DND-41 (cell line): ENCODE data around the gene ZSCAN1.

ENCODE experiments used
- ATAC-seq: fragments of 200-7000 bp; cut with Tn5 transposase; 3 replicates; pipeline ENCODE4 v1.9.1; 2021; ENCODE audit warnings: low read depth; ENCODE audit not compliant: insufficient read depth
- DNase-seq: peaks from one replicate; pipeline ENCODE4 v3.0.0-alpha.2; 2020
- H2AFZ ChIP-seq: 2 replicates; pipeline ENCODE4 v1.6.0; 2012; ENCODE audit warnings: low read depth, low read length
- H3K27ac ChIP-seq: 2 replicates; pipeline ENCODE4 v1.5.1; 2012; ENCODE audit warnings: low read length, inconsistent platforms
- H3K27me3 ChIP-seq: fragments of 200-600 bp; sonication (generic); 2 replicates; pipeline ENCODE4 v1.6.0; 2012; ENCODE audit warnings: low read length, mild to moderate bottlenecking, inconsistent platforms; ENCODE audit not compliant: insufficient read depth, poor library complexity
- H3K36me3 ChIP-seq: 2 replicates; pipeline ENCODE4 v1.5.1; 2012; ENCODE audit warnings: low read length, inconsistent platforms; ENCODE audit not compliant: insufficient read depth
- H3K4me1 ChIP-seq: 2 replicates; pipeline ENCODE4 v1.5.1; 2012; ENCODE audit warnings: mild to moderate bottlenecking, low read length; ENCODE audit not compliant: insufficient read depth
- H3K4me2 ChIP-seq: 2 replicates; pipeline ENCODE4 v1.6.0; 2012; ENCODE audit warnings: mild to moderate bottlenecking, moderate library complexity, low read length, inconsistent platforms; ENCODE audit not compliant: insufficient read depth
- H3K4me3 ChIP-seq, 2 experiments: fragments of 200-600 bp in 1 of 2; shearing (Covaris generic) in 1 of 2; 2 replicates each; pipeline ENCODE4 v1.5.1; 2012 to 2016; ENCODE audit warnings: inconsistent platforms in 2 of 2, low read length in 2 of 2, mild to moderate bottlenecking in 2 of 2, low read depth in 1 of 2, moderate library complexity in 1 of 2
- H3K79me2 ChIP-seq: 2 replicates; pipeline ENCODE4 v1.6.0; 2012; ENCODE audit warnings: low read length, inconsistent platforms; ENCODE audit not compliant: insufficient read depth
- H3K9ac ChIP-seq: 2 replicates; pipeline ENCODE4 v1.6.0; 2012; ENCODE audit warnings: low read depth, mild to moderate bottlenecking, inconsistent platforms, low read length, moderate library complexity
- H3K9me3 ChIP-seq: 2 replicates; pipeline ENCODE4 v1.5.1; 2012; ENCODE audit warnings: low read length, moderate library complexity, mild to moderate bottlenecking, inconsistent platforms; ENCODE audit not compliant: insufficient read depth, severe bottlenecking
- H4K20me1 ChIP-seq: 2 replicates; pipeline ENCODE4 v1.6.0; 2012; ENCODE audit warnings: low read length; ENCODE audit not compliant: insufficient read depth
- CTCF ChIP-seq: IDR thresholded peaks from 2 replicates; pipeline ENCODE4 v1.5.1; 2012; ENCODE audit warnings: borderline replicate concordance, low read length, moderate library complexity, mild to moderate bottlenecking; ENCODE audit not compliant: poor library complexity, severe bottlenecking; ENCODE audit errors: extremely low read depth
- EZH2 ChIP-seq: IDR thresholded peaks from 3 replicates; pipeline ENCODE4 v1.6.1; 2012; ENCODE audit warnings: borderline replicate concordance, low read depth, mild to moderate bottlenecking, moderate library complexity, low read length, inconsistent platforms; ENCODE audit not compliant: severe bottlenecking

Gene ZSCAN1

GRCh38 chr19:58098682-58098998, 64.8 kb downstream of the ZSCAN1 start:
- Histone ChIP-seq H3K9ac (peak overlapping the region; percentile 99), H3K36me3 (peaks cover 12% of the 10 kb centered on the region), H3K27ac (peak overlapping the region; percentile 58), H3K4me3 (peak overlapping the region; percentile 96 to 100; a peak in 3 of 4 replicates), H3K9me3 (peaks cover 7% of the 10 kb centered on the region), H3K79me2 (peaks cover 30% of the 10 kb centered on the region), H3K4me2 (peak overlapping the region; percentile 74), H2AFZ (peak overlapping the region; percentile 76), H3K27me3 (no peaks in the 10 kb centered on the region), H3K4me1 (peaks cover 21% of the 10 kb centered on the region), H4K20me1 (no peaks in the 10 kb centered on the region)
- no peak for DNase-seq
- no peak for TF ChIP-seq EZH2
- no peak for TF ChIP-seq CTCF
- no peak for ATAC-seq
